DND-41 (cell line): ENCODE data around the gene VWC2L.

Experiments
- EZH2 ChIP-seq: IDR thresholded peaks from 3 replicates; pipeline ENCODE4 v1.6.1; 2012; ENCODE audit warnings: borderline replicate concordance, low read depth, mild to moderate bottlenecking, moderate library complexity, low read length, inconsistent platforms; ENCODE audit not compliant: severe bottlenecking
- TF ChIP-seq, protein P1 (sequence below): IDR thresholded peaks from 2 replicates; pipeline ENCODE4 v1.5.1; 2012; ENCODE audit warnings: borderline replicate concordance, low read length, moderate library complexity, mild to moderate bottlenecking; ENCODE audit not compliant: poor library complexity, severe bottlenecking; ENCODE audit errors: extremely low read depth

- TF ChIP-seq, protein P1, sequence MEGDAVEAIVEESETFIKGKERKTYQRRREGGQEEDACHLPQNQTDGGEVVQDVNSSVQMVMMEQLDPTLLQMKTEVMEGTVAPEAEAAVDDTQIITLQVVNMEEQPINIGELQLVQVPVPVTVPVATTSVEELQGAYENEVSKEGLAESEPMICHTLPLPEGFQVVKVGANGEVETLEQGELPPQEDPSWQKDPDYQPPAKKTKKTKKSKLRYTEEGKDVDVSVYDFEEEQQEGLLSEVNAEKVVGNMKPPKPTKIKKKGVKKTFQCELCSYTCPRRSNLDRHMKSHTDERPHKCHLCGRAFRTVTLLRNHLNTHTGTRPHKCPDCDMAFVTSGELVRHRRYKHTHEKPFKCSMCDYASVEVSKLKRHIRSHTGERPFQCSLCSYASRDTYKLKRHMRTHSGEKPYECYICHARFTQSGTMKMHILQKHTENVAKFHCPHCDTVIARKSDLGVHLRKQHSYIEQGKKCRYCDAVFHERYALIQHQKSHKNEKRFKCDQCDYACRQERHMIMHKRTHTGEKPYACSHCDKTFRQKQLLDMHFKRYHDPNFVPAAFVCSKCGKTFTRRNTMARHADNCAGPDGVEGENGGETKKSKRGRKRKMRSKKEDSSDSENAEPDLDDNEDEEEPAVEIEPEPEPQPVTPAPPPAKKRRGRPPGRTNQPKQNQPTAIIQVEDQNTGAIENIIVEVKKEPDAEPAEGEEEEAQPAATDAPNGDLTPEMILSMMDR = no peak
- no peak for TF ChIP-seq EZH2
These were observed 15.8 kb upstream of the VWC2L start for GRCh38 chr2:214395040-214395439.
